ENCODE measurements around the gene PLD5. TPM values are rescaled to one million over a fixed set of nuclear protein-coding genes. Genes with fewer than 3 reads are reported as not detected.
"Not testable (repeated sequence)": the region's sequence is repeated elsewhere in the genome, so short reads cannot be mapped to it uniquely, and the experiment has no call there.

Gene PLD5
- polyA plus RNA-seq, 1 of the 3 experiments (the other 2 are of a cell fraction), result 0.08 TPM

DNA sequence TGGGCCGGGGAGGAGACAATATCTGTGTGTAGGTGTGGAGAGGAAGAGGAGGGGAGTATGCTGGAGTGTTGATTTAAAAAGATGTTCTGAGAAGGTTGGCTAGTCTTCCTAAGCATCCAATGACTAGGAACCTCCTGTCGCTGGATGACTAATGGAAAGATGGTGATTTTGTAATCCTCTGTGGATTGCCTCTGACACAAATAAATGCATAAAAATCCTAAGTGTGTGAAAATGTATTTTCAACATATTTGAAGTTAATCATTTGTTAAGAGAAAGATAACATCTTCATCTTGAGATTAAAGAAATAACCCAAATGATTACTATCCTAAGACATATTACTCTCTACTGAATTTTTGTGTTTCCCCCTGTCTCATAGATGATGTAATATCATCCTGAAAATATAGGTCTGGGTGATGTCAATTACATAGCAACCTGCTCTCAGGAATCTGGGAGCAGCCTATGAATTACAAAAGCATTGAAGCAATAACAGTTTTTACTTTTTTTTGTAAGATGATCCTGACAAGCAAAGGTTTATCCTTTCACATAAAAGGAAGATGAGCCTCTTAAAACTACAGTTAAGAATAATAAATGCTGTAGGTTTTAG is 305.1 kb downstream of the PLD5 start:
- CTCF ChIA-PET, result no interaction called here
- H3K4me1 ChIP-seq (ENCODE audit: control insufficient read depth in 1 of 2, insufficient read depth in 2 of 2, low read depth in 1 of 2, low read length in 1 of 2), result no peaks in the 10 kb centered on the region
- H2AFZ ChIP-seq (ENCODE audit: low read depth), result no peak overlapping the region
- H3K4me3 ChIP-seq (ENCODE audit: low read depth in 2 of 2, low read length in 1 of 2), result no peak overlapping the region
- no peaks in the 10 kb centered on the region for H3K79me2 ChIP-seq (ENCODE audit: insufficient read depth)
- TF ChIP-seq RAD21 (IDR thresholded peaks at IDR 0.05; ENCODE audit: low read length) (no peak), TCF12 (IDR thresholded peaks at IDR 0.05) (no peak), FOXM1 (IDR thresholded peaks at IDR 0.05; ENCODE audit: low read depth) (no peak), REST (IDR thresholded peaks at IDR 0.05; ENCODE audit: low read depth, low read length) (no peak), PBX3 (IDR thresholded peaks at IDR 0.05) (no peak), RFX5 (IDR thresholded peaks at IDR 0.05; ENCODE audit: low read length) (no peak), CHD2 (IDR thresholded peaks at IDR 0.05; ENCODE audit: low read length, partially characterized antibody) (no peak), FOXJ3 (CRISPR knock-in tag; IDR thresholded peaks at IDR 0.05) (no peak), RXRA (IDR thresholded peaks at IDR 0.05; ENCODE audit: borderline replicate concordance, low read depth) (no peak)
- H3K27me3 ChIP-seq (ENCODE audit: insufficient read depth), result no peaks in the 10 kb centered on the region
- H4K20me1 ChIP-seq (ENCODE audit: insufficient read depth), result no peaks in the 10 kb centered on the region
- 34% methylated on average over 2 of the region's 2 CpGs for WGBS (ENCODE audit: low lambda C conversion rate)
- peaks cover 0 to 6% of the 10 kb centered on the region in 2 experiments for H3K36me3 ChIP-seq (replicated peaks in 1 of 2; ENCODE audit: control insufficient read depth in 1 of 2, insufficient read depth in 2 of 2, low read length in 1 of 2)
- POLR2A ChIA-PET, result no interaction called here
- H3K9me3 ChIP-seq, result no peaks in the 10 kb centered on the region
- no peaks in the 10 kb centered on the region for H3F3A ChIP-seq (replicated peaks; ENCODE audit: insufficient read depth)
- H3K9me2 ChIP-seq, result no peaks in the 10 kb centered on the region
- no peak for DNase-seq
- no peak overlapping the region for H3K27ac ChIP-seq (ENCODE audit: low read depth in 2 of 2, low read length in 1 of 2)
- H3K4me2 ChIP-seq, result no peak overlapping the region
- no peak overlapping the region for H3K9ac ChIP-seq

DNA sequence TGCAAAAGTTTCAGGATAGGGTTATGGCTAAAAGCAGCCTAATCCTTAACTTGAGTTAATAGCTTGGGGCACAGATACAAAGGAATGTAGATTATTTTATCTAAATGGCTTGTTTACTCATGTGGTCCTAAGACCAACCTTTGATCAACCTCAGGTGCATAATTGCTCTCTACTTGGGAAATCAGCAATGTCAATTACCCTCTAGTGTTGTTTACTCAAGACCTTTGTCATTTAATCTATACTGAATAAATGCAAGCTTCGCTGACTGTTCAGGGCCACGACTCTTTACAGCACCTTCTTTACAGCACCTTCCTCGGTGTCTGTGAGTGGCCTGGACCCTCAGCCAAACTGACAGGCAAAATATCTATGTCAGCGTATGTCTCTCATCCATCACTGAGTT is 308.1 kb downstream of the PLD5 start:
- CTCF ChIA-PET, result no interaction called here
- 30% methylated on average over 4 of the region's 4 CpGs for WGBS (ENCODE audit: low lambda C conversion rate)

GRCh38 chr1:242214455-242214854 is 310.0 kb downstream of the PLD5 start:
- POLR2A ChIA-PET; H3K4me3 ChIP-seq (ENCODE audit: low read depth in 2 of 2, low read length in 1 of 2); H3K27me3 ChIP-seq (ENCODE audit: insufficient read depth); H3F3A ChIP-seq (replicated peaks; ENCODE audit: insufficient read depth); DNase-seq; H3K9ac ChIP-seq; H3K4me2 ChIP-seq; H2AFZ ChIP-seq (ENCODE audit: low read depth); H3K79me2 ChIP-seq (ENCODE audit: insufficient read depth); H3K9me3 ChIP-seq; H3K9me2 ChIP-seq; H4K20me1 ChIP-seq (ENCODE audit: insufficient read depth); H3K36me3 ChIP-seq (replicated peaks in 1 of 2; ENCODE audit: control insufficient read depth in 1 of 2, insufficient read depth in 2 of 2, low read length in 1 of 2); H3K4me1 ChIP-seq (ENCODE audit: control insufficient read depth in 1 of 2, insufficient read depth in 2 of 2, low read depth in 1 of 2, low read length in 1 of 2): not testable (repeated sequence)
- WGBS (ENCODE audit: low lambda C conversion rate), result 22% methylated on average over 3 of the region's 3 CpGs
- peak overlapping the region in 1 of 2 experiments; percentile 40; a peak in 1 of 4 replicates for H3K27ac ChIP-seq (ENCODE audit: low read depth in 2 of 2, low read length in 1 of 2)
- CTCF ChIA-PET, result interaction anchor here (0.7 kb wide), 1 partner anchor 16 kb away, joined by 3 read pairs; no protein-coding TSS in a partner anchor

More for the DNA sequence above, 308.1 kb downstream of the PLD5 start:
- H3K9me2 ChIP-seq, result no peaks in the 10 kb centered on the region
- no peaks in the 10 kb centered on the region for H3F3A ChIP-seq (replicated peaks; ENCODE audit: insufficient read depth)
- no peaks in the 10 kb centered on the region for H3K27me3 ChIP-seq (ENCODE audit: insufficient read depth)
- H3K4me3 ChIP-seq (ENCODE audit: low read depth in 2 of 2, low read length in 1 of 2), result no peak overlapping the region
- no peak overlapping the region for H3K9ac ChIP-seq
- peaks cover 3% of the 10 kb centered on the region; the same call in 1 of the 2 replicates for H3K9me3 ChIP-seq
- no peak overlapping the region for H3K27ac ChIP-seq (ENCODE audit: low read depth in 2 of 2, low read length in 1 of 2)
- POLR2A ChIA-PET, result no interaction called here
- H3K4me1 ChIP-seq (ENCODE audit: control insufficient read depth in 1 of 2, insufficient read depth in 2 of 2, low read depth in 1 of 2, low read length in 1 of 2), result peaks cover 0 to 9% of the 10 kb centered on the region in 2 experiments; a peak in 2 of 4 replicates
- H4K20me1 ChIP-seq (ENCODE audit: insufficient read depth), result no peaks in the 10 kb centered on the region
- H2AFZ ChIP-seq (ENCODE audit: low read depth), result no peak overlapping the region
- peaks cover 0 to 6% of the 10 kb centered on the region in 2 experiments for H3K36me3 ChIP-seq (replicated peaks in 1 of 2; ENCODE audit: control insufficient read depth in 1 of 2, insufficient read depth in 2 of 2, low read length in 1 of 2)
- no peak overlapping the region for H3K4me2 ChIP-seq
- DNase-seq, result no peak
- H3K79me2 ChIP-seq (ENCODE audit: insufficient read depth), result no peaks in the 10 kb centered on the region
- TF ChIP-seq MXI1 (IDR thresholded peaks at IDR 0.05; ENCODE audit: low read depth, low read length), result no peak
- no peak for TF ChIP-seq EZH2phosphoT487 (IDR thresholded peaks at IDR 0.05; ENCODE audit: borderline replicate concordance, low read depth)

- H3K9ac ChIP-seq; H3K4me2 ChIP-seq; H3K9me2 ChIP-seq; H3K4me3 ChIP-seq (ENCODE audit: low read depth in 2 of 2, low read length in 1 of 2); H2AFZ ChIP-seq (ENCODE audit: low read depth); H3F3A ChIP-seq (replicated peaks; ENCODE audit: insufficient read depth); DNase-seq; H3K27me3 ChIP-seq (ENCODE audit: insufficient read depth); POLR2A ChIA-PET; H4K20me1 ChIP-seq (ENCODE audit: insufficient read depth); H3K79me2 ChIP-seq (ENCODE audit: insufficient read depth); H3K36me3 ChIP-seq (replicated peaks in 1 of 2; ENCODE audit: control insufficient read depth in 1 of 2, insufficient read depth in 2 of 2, low read length in 1 of 2); H3K9me3 ChIP-seq: not testable (repeated sequence)
- CTCF ChIA-PET, result interaction anchor here (1.3 kb wide), 1 partner anchor 113 kb away, joined by 3 read pairs; no protein-coding TSS in a partner anchor
- Histone ChIP-seq H3K27ac (ENCODE audit: low read depth in 2 of 2, low read length in 1 of 2) (peak overlapping the region in 1 of 2 experiments; percentile 78; a peak in 2 of 4 replicates), H3K4me1 (ENCODE audit: control insufficient read depth in 1 of 2, insufficient read depth in 2 of 2, low read depth in 1 of 2, low read length in 1 of 2) (peaks cover 0 to 10% of the 10 kb centered on the region in 2 experiments; a peak in 2 of 4 replicates)
- 24% methylated on average over 4 of the region's 4 CpGs for WGBS (ENCODE audit: low lambda C conversion rate)
Observed at GRCh38 chr1:242212961-242213360, 311.5 kb downstream of the PLD5 start.
